Measurements from ENCODE around the gene PHF14. TPM values are rescaled to one million over a fixed set of nuclear protein-coding genes. Genes with fewer than 3 reads are reported as not detected.
A peak's percentile ranks its signal among the peaks of the same experiment; 100 is the strongest.

PHF14 gene
- total and polyA plus RNA-seq, 4 donors, result 6.9 to 24.4 (median 15.3) TPM

- WGBS, result 34% methylated on average over 3 of the region's 3 CpGs
- H3K27ac ChIP-seq (ENCODE audit: low read depth in 1 of 2, low read length in 2 of 2), result peak overlapping the region; percentile 76 to 82
These were observed 220.8 kb downstream of the PHF14 start for GRCh38 chr7:11194492-11194891.

GRCh38 chr7:11195502-11195901 is 221.8 kb downstream of the PHF14 start:
- Histone ChIP-seq H3K27me3 (ENCODE audit: control insufficient read depth in 4 of 4, insufficient read depth in 4 of 4, low read length in 3 of 4) (no peaks in the 10 kb centered on the region), H3K4me1 (ENCODE audit: control insufficient read depth in 4 of 4, insufficient read depth in 4 of 4, low read length in 3 of 4) (peaks cover 5 to 32% (median 14%) of the 10 kb centered on the region in 4 donors), H3K4me3 (ENCODE audit: low read depth in 1 of 3, low read length in 3 of 3) (peak overlapping the region; percentile 54 to 82 (median 62)), H3K9ac (ENCODE audit: low read depth in 1 of 2, low read length in 2 of 2) (peak overlapping the region in 1 of 2 donors; percentile 29), H3K27ac (ENCODE audit: low read depth in 1 of 2, low read length in 2 of 2) (peak overlapping the region; percentile 76 to 82), H3K36me3 (ENCODE audit: control insufficient read depth in 4 of 4, insufficient read depth in 3 of 4, low read depth in 1 of 4, low read length in 3 of 4) (peaks cover 0 to 16% (median 3%) of the 10 kb centered on the region in 4 donors), H3K9me3 (ENCODE audit: control insufficient read depth in 4 of 4, low read length in 3 of 4) (no peaks in the 10 kb centered on the region)
- WGBS, result 27% methylated on average over 3 of the region's 3 CpGs
- no peak for DNase-seq (ENCODE audit: low spot score)
- TF ChIP-seq TAF1 (conservative IDR thresholded peaks at IDR 0.05) (peak; percentile 27), FOXA2 (IDR thresholded peaks at IDR 0.05) (no peak)

More at GRCh38 chr7:11194492-11194891, 220.8 kb downstream of the PHF14 start:
- TF ChIP-seq EGR1 (IDR thresholded peaks at IDR 0.05; ENCODE audit: low read depth in 2 of 2) (no peak), RXRA (IDR thresholded peaks at IDR 0.05) (peak in 1 of 2 donors; percentile 25), HNF4A (conservative IDR thresholded peaks at IDR 0.05) (peak; percentile 53 to 66), REST (IDR thresholded peaks at IDR 0.05) (no peak), CTCF (IDR thresholded peaks at IDR 0.05; ENCODE audit: low read depth, low read length, missing input control) (no peak), SP1 (IDR thresholded peaks at IDR 0.05) (peak; percentile 57), TAF1 (conservative IDR thresholded peaks at IDR 0.05) (peak; percentile 19), ATF3 (IDR thresholded peaks at IDR 0.05) (no peak), JUND (IDR thresholded peaks at IDR 0.05) (peak in 1 of 2 donors; percentile 16), NR2F2 (IDR thresholded peaks at IDR 0.05) (no peak), FOXA1 (IDR thresholded peaks at IDR 0.05) (no peak), FOXA2 (IDR thresholded peaks at IDR 0.05) (no peak), RAD21 (IDR thresholded peaks at IDR 0.05) (no peak), HNF4G (IDR thresholded peaks at IDR 0.05) (no peak)
- peak overlapping the region; percentile 54 to 82 (median 62) for H3K4me3 ChIP-seq (ENCODE audit: low read depth in 1 of 3, low read length in 3 of 3)
- peaks cover 5 to 32% (median 14%) of the 10 kb centered on the region in 4 donors for H3K4me1 ChIP-seq (ENCODE audit: control insufficient read depth in 4 of 4, insufficient read depth in 4 of 4, low read length in 3 of 4)
- no peaks in the 10 kb centered on the region for H3K9me3 ChIP-seq (ENCODE audit: control insufficient read depth in 4 of 4, low read length in 3 of 4)
- no peaks in the 10 kb centered on the region for H3K27me3 ChIP-seq (ENCODE audit: control insufficient read depth in 4 of 4, insufficient read depth in 4 of 4, low read length in 3 of 4)
- DNase-seq (ENCODE audit: low spot score), result no peak
- peak overlapping the region; percentile 36 to 63 for H3K9ac ChIP-seq (ENCODE audit: low read depth in 1 of 2, low read length in 2 of 2)
- H3K36me3 ChIP-seq (ENCODE audit: control insufficient read depth in 4 of 4, insufficient read depth in 3 of 4, low read depth in 1 of 4, low read length in 3 of 4), result peaks cover 0 to 9% (median 1%) of the 10 kb centered on the region in 4 donors
